GM18867 (cell line): ENCODE measurements around the gene BAMBI.

Experiments
- ATAC-seq: cut with Tn5 transposase; IDR thresholded peaks from one replicate; pipeline ENCODE4 v1.9.1; 2021; ENCODE audit warnings: mild to moderate bottlenecking, moderate library complexity; ENCODE audit not compliant: unreplicated experiment

BAMBI gene

DNA sequence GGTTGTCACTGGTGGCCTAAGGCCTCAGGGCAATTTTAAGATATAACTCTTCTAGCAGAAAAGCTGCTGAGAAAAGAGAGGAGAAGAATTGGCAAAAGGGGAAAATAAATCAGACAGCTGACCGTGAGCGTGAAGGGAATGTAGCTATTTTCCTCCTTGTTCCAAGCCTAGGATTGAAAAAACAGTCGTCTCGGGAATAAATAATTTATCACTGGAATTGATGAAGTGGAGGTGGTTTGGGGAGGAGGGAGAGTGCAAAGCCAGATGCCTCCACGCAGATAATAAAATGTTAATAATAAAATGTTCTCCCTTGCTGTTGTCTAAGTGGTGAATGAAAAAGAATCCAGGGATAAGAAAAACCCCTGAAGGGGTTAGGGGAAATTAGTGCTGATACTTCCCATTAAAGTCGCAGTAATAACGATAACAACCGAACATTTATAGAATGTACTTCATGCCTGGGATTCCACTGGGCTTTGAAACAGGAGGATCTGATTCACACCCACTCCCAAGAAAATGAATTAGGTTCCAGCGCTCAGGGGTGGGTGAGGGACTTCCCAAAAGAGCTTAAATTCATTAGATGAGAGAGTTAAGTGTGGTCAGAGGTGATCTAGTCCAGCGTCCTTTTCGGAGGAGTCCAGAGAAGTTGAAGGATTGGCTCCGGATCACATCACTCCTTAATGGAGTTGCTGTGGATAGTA, 27.3 kb downstream of the BAMBI start:
- no peak for ATAC-seq

DNA sequence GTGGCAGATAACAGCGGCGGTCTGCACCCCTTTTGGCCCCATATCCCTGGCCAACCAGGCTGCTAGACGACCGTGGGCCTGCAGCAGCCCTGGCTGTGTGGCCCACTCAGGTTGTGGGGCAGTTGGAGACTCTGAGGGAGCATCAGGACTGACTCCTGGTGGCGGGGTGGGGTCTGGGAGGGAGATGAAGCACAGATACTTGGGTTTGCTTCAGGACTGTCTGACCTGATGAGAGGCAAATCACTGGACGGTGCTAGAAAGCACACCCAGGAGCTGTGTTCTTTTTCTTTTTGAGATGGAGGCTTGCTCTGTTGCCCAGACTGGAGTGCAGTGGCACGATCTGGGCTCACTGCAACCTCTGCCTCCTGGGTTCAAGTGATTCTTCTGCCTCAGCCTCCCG, 28.2 kb downstream of the BAMBI start:
- ATAC-seq = no peak

DNA sequence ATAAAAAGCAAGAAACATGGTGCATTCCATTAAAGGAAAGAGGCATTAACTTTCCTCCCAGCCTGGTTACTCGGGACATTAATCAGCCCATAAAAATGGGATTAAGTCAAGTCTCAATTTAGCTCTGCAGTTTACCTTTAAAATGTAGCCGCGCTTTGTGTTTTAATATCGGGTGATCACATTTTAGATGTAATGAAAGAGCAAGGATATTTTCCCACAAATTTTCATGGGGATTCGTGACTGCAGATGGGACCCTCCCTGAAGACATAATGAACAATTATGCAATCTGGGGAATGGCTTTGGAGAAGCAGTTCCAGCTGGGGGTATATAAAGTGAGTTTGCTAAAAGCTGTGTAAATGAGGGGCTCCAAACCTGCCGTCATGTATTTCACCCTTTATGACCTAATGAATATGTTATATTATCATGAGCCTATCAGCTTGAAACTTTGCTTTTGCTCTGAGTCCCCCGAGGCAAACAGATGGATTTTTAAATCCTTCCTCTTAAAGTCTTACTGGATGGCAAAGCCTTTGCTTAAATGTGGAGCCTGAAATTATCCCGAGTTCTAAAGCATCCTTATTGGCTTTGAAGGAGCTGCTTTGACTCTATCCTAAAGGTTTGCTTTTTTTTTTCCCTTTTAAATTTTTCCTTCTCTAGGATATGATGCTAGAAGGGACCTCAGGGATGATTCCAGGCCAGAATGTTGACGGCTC, 31.8 kb downstream of the BAMBI start:
- ATAC-seq = no peak

DNA sequence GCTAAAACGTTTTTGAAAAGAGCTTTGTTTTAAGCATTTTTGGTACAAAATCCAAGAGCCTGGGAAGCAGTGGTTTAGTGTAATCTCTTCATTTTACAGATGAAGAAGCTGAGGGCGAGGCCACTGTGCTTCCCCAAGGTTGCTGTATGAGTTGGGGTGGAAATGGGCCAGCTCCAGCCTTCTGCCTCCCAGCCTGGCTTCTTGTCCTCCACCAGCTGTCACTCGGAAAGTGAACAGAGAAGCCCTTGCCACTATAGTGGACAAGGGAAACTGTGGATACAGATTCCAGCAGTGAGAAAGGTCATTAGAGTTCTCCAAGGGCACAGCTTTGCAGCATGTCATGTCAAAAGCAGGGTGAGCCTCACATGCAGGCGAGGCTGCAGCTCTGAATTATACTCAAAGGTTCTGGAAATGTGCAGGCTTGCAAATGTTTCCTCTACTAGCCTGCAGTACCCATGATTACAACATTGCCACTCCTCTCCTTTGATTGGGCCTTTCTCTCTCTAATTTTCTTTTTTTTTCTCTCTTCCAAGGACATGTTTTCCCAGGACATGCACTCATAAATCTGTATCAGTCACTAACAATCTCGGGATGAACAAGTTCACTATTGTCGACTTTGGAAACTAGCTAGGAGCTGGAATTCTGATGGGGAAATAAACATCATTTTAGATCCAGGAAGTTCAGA, 33.0 kb downstream of the BAMBI start:
- no peak for ATAC-seq

DNA sequence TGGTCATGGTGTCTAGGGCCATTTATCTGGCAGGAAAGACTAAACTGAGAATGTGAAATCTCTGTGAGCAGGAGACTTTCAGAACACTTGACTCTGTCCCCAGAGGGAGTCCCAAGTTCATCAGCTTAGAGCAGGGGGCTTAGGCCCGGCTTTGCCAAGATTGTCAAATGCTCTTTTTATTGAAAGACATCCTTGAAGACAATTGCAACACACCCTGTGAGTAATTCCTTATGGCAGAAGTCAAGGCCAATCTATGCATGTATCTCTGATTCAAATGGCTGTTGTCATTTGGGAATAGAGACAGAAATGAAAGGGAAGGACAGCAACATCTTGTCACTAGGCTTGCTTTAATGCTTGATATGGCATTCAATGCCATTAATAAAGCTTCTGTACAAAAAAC, 33.7 kb downstream of the BAMBI start:
- no peak for ATAC-seq

DNA sequence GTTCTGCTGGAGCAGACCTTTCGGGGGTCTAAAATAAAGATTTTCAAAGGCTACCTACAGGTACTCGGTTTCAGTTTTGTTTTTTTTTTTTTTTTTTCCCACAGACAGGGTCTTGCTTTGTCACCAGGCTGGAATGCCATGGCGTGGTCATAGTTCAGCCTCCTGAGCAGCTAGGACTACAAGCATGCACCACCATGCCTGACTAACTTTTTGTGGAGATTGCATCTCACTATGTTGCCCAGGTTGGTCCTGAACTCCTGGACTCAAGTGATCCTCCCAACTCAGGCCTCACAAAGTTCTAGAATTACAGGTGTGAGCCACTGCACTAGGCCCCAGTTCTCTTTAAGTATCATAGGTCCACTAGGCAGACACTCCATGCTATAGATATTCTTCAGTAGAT, 34.5 kb downstream of the BAMBI start:
- no peak for ATAC-seq

DNA sequence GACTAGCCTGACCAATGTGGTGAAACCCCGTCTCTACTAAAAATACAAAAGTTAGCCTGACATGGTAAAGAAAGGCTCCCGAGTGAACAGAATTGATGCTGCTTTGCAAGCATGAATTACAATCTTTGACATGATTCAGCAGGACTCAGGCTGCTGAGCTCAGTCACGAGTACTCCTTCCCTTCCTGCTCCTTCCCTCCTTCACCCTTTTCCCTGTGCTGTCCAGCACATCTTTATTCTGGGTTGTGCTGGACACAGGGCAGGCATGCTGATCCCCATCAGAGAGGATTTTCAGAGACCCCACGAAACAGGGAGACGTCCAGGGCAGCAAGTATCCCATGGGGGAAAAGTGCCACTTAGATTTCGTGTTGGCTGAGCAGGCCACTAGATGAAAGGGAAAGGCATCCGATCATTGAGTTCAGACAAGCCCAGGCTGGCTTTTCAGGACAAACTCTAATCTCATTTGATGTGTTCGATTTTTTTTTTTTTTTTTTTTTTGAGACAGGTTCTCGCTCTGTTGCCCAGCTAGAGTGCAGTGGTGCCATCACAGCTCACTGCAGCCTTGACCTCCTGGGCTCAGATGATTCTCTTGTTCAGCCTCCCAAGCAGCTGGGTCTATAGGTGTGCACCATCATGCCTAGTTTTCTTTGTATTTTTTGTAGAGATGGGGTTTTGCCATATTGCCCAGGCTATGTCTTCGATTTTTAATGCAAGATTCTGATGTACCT, 36.5 kb downstream of the BAMBI start:
- ATAC-seq = no peak

DNA sequence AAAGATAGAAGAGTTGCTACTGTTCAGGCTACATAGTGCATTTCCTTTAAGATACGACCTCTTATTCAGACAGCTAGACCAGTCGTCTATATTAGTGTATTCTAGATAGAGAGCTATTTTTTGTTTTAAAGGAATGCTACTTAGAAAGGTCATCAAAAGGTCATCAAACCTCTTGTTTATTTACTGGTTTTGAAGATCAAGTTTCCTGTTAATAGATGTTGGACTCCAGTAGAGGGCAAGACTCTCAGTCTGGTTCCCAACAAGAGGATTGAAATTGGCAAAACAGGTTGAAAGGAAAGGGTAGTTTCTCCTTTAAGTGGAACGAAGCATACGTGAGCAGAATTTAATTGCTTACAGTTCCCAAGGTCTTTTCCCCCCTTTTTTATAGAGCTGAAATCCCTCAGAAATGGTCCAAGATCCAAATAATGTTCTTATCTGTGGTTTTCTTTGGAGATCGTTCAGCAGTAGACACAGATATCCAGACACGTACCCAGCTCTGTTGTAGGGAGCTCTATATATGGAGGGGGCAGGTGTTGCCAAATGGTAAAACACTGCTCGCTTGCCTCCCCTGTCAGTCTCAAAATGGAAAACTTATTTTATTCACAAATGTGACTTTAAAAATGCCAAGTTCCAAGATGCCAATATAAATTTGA, 37.2 kb downstream of the BAMBI start:
- no peak for ATAC-seq

DNA sequence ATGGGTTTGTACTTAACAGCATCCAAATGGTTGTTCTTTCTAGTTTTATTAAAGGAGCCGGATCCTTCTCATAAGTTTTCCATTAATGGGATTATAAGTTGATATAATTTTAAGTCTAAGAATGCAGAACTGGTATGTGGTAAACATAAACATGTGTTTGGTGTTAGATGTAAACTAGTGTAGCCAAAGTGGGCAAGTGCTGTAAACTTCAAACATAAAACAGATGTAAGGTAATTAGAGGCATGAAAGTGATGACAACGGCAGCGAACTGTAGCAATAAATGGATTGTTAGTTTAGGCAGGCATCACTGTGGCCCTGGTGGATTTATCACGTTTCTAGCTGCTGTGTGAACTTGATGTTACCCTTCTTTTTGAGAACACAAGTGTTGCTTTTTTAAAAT, 37.9 kb downstream of the BAMBI start:
- no peak for ATAC-seq

DNA sequence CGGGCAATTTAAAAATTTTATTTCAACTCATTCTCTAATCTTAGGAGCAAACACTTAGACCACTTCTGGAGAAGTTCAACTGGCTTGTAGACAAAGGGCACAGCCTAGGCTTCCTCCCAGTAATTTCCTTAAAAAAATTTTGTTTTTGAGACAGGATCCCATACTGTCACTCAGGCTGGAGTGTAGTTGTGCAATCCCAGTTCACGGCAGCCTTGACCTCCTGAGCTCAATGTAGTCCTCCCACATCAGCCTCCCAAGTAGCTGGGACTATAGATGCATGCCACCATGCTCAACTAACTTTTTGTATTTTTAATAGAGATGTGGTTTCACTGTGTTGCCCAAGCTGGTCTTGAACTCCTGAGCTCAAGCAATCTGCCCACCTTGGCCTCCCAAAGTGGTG, 38.4 kb downstream of the BAMBI start:
- no peak for ATAC-seq

DNA sequence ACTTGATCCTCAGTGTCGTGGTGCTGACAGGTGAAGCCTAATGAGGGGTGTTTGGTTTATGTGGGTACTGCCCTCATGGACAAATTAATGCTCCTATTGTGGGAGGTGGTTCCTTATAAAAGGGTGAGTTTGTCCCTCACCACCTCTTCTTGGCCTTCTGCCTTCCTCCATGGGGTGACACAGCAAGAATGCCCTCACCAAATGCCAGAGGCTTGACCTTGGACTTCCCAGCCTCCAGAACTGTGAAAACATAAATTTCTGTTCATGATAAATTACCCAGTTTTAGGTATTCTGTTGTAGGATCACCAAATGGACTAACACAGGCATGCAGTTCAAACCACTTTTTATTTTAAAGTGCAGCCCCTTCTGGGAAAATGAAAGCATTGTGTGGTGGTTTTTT, 39.4 kb downstream of the BAMBI start:
- no peak for ATAC-seq

DNA sequence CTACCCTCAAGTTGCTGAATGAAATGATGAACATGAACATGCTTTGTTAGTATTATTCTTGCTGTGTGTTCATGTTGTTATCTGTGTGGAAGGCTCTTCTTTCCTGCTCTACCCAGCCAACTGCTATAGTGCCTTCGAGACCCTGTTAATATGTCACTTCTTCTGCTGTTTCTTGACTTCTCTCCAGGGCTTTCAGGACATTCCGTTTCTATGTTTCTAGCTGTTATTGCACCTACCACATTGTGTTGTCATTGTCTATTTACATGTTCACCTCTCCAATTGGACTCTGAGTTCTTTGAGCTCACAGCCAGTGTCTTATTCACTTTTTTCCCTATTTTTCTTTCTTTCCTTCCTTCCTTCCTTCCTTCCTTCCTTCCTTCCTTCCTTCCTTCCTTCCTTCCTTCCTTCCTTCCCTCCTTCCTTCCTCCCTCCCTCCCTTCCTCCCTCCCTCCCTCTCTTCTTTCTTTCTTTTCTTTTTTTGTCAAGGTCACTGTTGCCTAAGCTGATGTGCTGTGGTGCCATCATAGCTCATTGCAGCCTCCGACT, 40.4 kb downstream of the BAMBI start:
- ATAC-seq = no peak

DNA sequence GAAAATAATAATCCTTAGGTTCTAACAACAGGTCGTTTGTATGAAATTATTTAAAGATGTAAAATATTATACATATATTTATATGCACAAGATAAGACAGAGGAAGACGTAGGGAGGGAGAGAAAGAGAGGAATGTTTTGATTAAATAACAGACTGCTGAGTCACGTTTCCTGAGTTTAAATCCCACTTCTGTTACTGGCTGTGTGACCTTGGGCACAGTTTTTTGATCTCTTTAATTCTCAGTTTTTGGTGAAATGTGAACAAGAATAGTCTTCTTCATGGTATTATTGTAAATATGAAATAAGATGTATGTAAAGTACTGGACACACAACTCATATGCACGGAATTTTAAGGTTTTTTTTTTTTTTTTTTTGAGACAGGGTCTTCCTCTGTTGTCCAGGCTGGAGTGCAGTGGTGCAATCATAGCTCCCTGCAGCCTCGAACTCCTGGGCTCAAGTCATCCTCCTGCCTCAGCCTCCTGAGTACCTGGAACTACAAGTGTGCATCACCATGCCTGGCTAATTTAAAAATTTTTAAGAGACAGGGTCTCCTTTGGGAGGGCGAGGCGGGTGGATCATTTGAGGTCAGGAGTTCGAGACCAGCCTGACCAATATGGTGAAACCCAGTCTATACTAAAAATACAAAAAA, 42.6 kb downstream of the BAMBI start:
- ATAC-seq = no peak

DNA sequence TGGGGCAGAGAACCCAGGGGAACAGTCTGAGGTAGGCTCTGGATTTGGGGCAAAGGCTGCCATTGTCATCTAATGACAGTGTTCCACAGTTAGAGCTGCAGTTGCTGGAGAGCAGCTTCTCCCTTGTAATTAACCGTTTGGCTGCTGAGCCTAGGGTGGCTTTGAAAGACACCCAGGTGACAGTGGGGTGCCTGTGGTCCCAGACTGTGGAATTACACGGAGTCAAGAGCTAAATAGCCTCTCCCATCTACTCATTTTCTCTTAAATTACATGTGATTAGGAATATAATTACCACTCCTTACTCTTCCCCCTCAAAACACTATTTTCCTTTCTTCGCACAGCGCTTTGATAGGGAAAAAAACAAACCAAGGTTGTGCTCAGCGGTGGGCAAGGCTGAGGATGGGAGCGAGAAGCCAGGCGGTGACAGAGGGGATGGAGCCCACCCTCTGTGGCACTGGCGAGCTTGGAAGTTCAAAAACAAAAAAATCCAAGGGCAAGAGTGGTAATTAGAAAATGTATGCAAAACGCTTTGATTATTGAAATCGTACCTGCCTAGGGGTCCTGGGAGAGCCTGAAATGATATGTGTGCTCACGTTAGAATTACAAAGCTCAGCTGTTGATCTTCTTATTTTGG, 44.1 kb downstream of the BAMBI start:
- no peak for ATAC-seq

DNA sequence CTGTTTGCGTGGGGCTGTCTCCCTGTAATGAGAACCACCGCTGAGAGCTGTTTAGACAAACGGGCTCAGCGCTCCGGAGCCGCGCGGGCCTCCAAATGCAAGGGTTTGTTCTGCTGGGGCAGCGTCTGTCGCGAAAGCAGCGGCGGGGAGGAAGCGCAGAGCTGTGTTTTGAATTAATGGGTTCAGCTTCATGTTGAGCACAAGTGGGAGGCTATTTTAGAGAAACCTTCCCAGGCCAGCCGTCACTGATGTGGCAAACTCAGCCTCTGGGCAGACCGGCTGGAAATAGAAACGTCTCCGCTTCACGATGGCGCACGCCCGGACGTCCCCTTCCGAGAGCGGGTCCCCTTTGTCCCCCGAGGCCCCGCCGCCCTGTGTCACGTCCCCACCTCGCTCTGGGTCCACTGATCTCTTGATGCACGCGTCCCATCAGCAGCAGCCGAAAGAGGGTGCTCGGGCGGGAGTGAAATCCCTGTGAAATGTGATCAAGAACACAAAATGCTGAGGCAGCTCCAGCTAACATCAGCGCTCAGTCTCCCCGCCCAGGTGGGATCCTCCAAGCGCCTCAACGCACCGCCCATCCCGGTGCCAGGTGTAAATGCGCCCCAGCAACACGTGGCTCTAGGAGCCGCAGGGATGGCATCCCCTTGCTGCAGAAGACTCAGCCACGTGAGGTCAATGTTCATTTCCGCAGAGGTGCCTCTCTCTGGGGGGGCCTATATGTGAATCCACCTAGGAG, 44.9 kb downstream of the BAMBI start:
- ATAC-seq = no peak

DNA sequence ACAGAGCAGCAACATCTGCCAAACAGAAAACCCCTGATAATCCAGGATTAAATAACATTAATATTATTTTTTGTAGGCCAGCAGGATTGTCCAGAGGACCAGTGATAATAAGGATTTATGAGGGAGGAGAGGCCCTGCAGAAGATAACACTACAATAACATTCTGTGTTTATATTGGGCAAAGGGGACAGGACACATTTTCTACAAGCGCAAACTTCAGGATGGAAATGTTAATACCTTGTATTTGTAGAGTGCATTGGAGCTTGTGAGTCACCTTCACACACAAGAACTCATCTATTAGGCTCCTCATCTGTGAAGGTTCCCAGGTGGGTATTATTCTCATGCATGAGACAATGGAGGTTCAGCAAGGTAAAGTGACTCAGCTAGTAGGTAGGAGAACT, 51.0 kb downstream of the BAMBI start:
- no peak for ATAC-seq

DNA sequence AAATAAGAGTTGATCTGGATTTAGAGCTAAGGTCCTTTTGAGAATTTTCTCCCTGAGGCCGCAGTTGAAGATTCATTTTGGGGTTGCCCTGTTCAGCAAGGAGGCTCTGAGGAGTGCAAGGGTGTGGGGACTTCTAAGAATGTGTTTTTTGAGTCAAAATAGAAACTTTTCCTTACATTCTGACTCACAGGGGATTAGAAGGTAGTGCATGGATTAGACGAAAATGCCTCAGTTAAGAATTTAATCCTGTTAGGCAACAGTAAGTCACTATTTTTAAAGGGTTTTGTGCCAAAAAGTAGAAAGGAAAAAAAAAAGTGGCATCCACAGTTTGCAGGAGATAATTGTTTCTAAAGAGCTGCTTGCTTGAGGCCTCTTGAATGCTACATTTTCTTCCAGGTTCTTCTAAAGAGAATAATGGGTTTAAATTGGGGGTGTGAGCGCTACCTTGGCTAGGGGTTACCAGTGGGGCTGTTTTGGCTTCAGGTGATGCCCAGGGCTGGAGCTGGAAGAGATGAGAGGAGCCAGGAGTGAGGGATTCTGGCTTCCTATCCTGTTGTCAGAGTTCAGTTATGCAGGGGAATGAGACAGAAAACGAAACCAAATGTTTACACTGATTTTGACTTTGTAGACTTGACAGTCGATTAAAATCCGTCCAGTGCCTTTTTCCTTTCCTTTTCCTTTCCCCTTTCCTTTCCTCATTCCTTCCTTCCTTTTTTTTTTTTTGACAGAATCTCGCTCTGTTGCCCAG, 52.9 kb downstream of the BAMBI start:
- ATAC-seq = no peak

DNA sequence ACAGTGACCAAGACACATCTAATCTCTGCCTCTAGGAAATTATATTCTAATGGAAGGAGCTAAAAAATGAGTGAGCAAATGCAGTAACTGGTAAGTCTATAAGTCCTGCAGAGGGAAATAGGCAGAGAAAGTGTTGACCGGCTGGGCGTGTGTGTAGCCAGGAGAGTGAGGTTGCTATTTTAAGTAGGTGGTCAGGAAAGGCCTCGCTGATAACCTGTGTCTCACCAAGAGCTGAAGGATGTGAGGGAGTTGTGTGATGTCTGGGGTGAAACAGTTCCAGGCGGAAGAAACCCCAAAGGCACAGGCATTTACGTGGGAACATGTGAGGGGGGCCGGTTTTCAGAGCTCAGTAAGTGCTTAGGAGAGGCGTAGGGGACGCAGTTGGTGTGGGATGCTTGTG, 54.8 kb downstream of the BAMBI start:
- ATAC-seq = no peak
